ENCODE measurements around the gene CUL1. TPM values are rescaled to one million over a fixed set of nuclear protein-coding genes. Genes with fewer than 3 reads are reported as not detected.

CUL1 gene
- total RNA-seq, 1 experiment from 2014 or later, result 72.3 TPM

DNA sequence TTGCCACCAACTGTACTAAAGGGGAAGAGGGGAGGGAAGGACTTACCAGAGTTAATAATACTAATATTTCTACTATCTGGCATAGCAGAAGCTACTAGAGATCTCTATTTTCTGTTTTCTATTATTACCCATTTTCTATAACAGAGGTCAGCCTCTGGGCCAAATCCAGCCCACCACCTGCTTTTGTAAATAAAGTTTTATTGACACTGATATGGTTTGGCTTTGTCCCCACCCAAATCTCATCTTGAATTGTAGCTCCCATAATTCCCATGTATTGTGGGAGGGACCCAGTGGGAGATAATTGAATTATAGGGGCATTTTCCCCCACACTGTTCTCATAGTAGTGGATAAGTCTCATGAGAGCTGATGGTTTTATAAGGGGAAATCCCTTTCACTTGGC lies 45.9 kb upstream of the CUL1 start:
- Histone ChIP-seq H2BK120ac (ENCODE audit: low read depth, low read length, poor library complexity, severe bottlenecking) (no peak overlapping the region), H3K4me1 (ENCODE audit: insufficient read depth, low read length) (no peaks in the 10 kb centered on the region), H3K14ac (ENCODE audit: insufficient read depth, low read length) (no peak overlapping the region), H3K23me2 (ENCODE audit: insufficient read length, low read depth, low read length, poor library complexity, severe bottlenecking) (no peaks in the 10 kb centered on the region), H3K9ac (ENCODE audit: extremely low read depth, insufficient read length, low read length) (no peak overlapping the region), H3K27me3 (ENCODE audit: insufficient read depth, low read length) (no peaks in the 10 kb centered on the region), H3T11ph (ENCODE audit: low read length) (no peak overlapping the region), H3K56ac (ENCODE audit: insufficient read length, low read depth, low read length) (no peak overlapping the region), H2AFZ (ENCODE audit: low read length) (no peak overlapping the region), H3K4ac (ENCODE audit: low read depth, low read length) (no peak overlapping the region), H3K79me2 (ENCODE audit: insufficient read depth, low read length) (no peaks in the 10 kb centered on the region), H3K27ac (ENCODE audit: insufficient read length, low read depth, low read length) (no peak overlapping the region), H4K8ac (replicated peaks; ENCODE audit: insufficient read length, low read depth, low read length) (no peak overlapping the region), H4K20me1 (ENCODE audit: control insufficient read depth, insufficient read depth, insufficient read length) (no peaks in the 10 kb centered on the region), H3K18ac (ENCODE audit: insufficient read length, low read depth, low read length) (no peak overlapping the region), H2AK5ac (ENCODE audit: insufficient read length, low read length) (no peak overlapping the region), H2BK20ac (ENCODE audit: low read depth, low read length, poor library complexity, severe bottlenecking) (no peak overlapping the region), H2BK12ac (ENCODE audit: insufficient read length, low read depth, low read length) (no peak overlapping the region), H2BK15ac (ENCODE audit: low read depth, low read length) (no peak overlapping the region), H4K91ac (ENCODE audit: insufficient read length, low read depth, low read length) (no peak overlapping the region), H3K4me2 (ENCODE audit: insufficient read depth, insufficient read length, low read length) (no peak overlapping the region), H4K5ac (ENCODE audit: insufficient read length, low read depth, low read length) (no peak overlapping the region), H3K9me3 (ENCODE audit: control insufficient read depth, low read depth, low read length) (no peaks in the 10 kb centered on the region), H3K23ac (ENCODE audit: insufficient read length, low read depth, low read length) (no peak overlapping the region), H3K79me1 (ENCODE audit: insufficient read depth, low read depth, low read length, poor library complexity, severe bottlenecking) (no peaks in the 10 kb centered on the region), H2BK5ac (ENCODE audit: insufficient read length, low read length) (no peak overlapping the region)
- no peak for DNase-seq
- Mint-ChIP-seq H3K9me3 (no peaks in the 10 kb centered on the region), H3K27ac (no peak overlapping the region), H3K27me3 (ENCODE audit: low read depth) (no peaks in the 10 kb centered on the region), H3K4me1 (peaks cover 0 to 3% of the 10 kb centered on the region in 2 experiments; a peak in 1 of 4 replicates), H3K36me3 (ENCODE audit: insufficient read depth in 1 of 3, low read depth in 3 of 3) (no peaks in the 10 kb centered on the region), H3K4me3 (no peak overlapping the region)
- TF ChIP-seq, protein P1, sequence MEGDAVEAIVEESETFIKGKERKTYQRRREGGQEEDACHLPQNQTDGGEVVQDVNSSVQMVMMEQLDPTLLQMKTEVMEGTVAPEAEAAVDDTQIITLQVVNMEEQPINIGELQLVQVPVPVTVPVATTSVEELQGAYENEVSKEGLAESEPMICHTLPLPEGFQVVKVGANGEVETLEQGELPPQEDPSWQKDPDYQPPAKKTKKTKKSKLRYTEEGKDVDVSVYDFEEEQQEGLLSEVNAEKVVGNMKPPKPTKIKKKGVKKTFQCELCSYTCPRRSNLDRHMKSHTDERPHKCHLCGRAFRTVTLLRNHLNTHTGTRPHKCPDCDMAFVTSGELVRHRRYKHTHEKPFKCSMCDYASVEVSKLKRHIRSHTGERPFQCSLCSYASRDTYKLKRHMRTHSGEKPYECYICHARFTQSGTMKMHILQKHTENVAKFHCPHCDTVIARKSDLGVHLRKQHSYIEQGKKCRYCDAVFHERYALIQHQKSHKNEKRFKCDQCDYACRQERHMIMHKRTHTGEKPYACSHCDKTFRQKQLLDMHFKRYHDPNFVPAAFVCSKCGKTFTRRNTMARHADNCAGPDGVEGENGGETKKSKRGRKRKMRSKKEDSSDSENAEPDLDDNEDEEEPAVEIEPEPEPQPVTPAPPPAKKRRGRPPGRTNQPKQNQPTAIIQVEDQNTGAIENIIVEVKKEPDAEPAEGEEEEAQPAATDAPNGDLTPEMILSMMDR (conservative IDR thresholded peaks at IDR 0.05), result no peak
